ENCODE measurements around the gene MAMLD1. TPM values are rescaled to one million over a fixed set of nuclear protein-coding genes. Genes with fewer than 3 reads are reported as not detected.

MAMLD1 gene
- 0.40 TPM for polyA plus RNA-seq (2013, experiment 1 of 2)
- polyA plus RNA-seq (2013, experiment 2 of 2), result 0.70 TPM

- no peaks in the 10 kb centered on the region for H3K36me3 ChIP-seq (ENCODE audit: insufficient read depth, low read length)
- 1% methylated on average over 79 of the region's 88 CpGs for WGBS
- H3K27me3 ChIP-seq (ENCODE audit: insufficient read depth, low read length), result peaks cover 80% of the 10 kb centered on the region
- H3K9me3 ChIP-seq (ENCODE audit: insufficient read depth, low read depth, low read length), result no peaks in the 10 kb centered on the region
- H3K27ac ChIP-seq (ENCODE audit: low read depth, low read length), result no peak within 1 kb of the TSS
- peak within 1 kb of the TSS; percentile 60 for H3K4me3 ChIP-seq (ENCODE audit: low read length)
- no peak within 1 kb of the TSS for H3K9ac ChIP-seq (ENCODE audit: low read depth, low read length)
- peaks cover 4% of the 10 kb centered on the region for H3K4me1 ChIP-seq (ENCODE audit: insufficient read depth, low read length)
These were observed at the start of gene MAMLD1 for GRCh38 chrX:150362599-150363481. TSS of gene MAMLD1 (plus strand) at chrX:150363317. CDS start at chrX:150445517, 82,200 bp downstream.

- Histone ChIP-seq H3K4me1 (ENCODE audit: insufficient read depth, low read length) (no peaks in the 10 kb centered on the region), H3K27ac (ENCODE audit: low read depth, low read length) (no peak overlapping the region), H3K9ac (ENCODE audit: low read depth, low read length) (no peak overlapping the region), H3K4me3 (ENCODE audit: low read length) (no peak overlapping the region), H3K9me3 (ENCODE audit: insufficient read depth, low read depth, low read length) (no peaks in the 10 kb centered on the region), H3K36me3 (ENCODE audit: insufficient read depth, low read length) (no peaks in the 10 kb centered on the region), H3K27me3 (ENCODE audit: insufficient read depth, low read length) (no peaks in the 10 kb centered on the region)
- 69% methylated on average over 5 of the region's 5 CpGs for WGBS
These were observed 49.6 kb upstream of the MAMLD1 start for GRCh38 chrX:150313514-150313913.

- H3K9me3 ChIP-seq (ENCODE audit: insufficient read depth, low read depth, low read length), result no peaks in the 10 kb centered on the region
- H3K4me3 ChIP-seq (ENCODE audit: low read length), result no peak overlapping the region
- H3K9ac ChIP-seq (ENCODE audit: low read depth, low read length), result no peak overlapping the region
- H3K27me3 ChIP-seq (ENCODE audit: insufficient read depth, low read length), result no peaks in the 10 kb centered on the region
- WGBS, result 93% methylated on average over 3 of the region's 3 CpGs
- H3K27ac ChIP-seq (ENCODE audit: low read depth, low read length), result no peak overlapping the region
- H3K4me1 ChIP-seq (ENCODE audit: insufficient read depth, low read length), result no peaks in the 10 kb centered on the region
- H3K36me3 ChIP-seq (ENCODE audit: insufficient read depth, low read length), result no peaks in the 10 kb centered on the region
These were observed 48.9 kb upstream of the MAMLD1 start for GRCh38 chrX:150314186-150314585.

GRCh38 chrX:150316564-150316963, 46.6 kb upstream of the MAMLD1 start:
- Histone ChIP-seq H3K27ac (ENCODE audit: low read depth, low read length) (no peak overlapping the region), H3K27me3 (ENCODE audit: insufficient read depth, low read length) (no peaks in the 10 kb centered on the region), H3K36me3 (ENCODE audit: insufficient read depth, low read length) (no peaks in the 10 kb centered on the region), H3K4me3 (ENCODE audit: low read length) (no peak overlapping the region), H3K9me3 (ENCODE audit: insufficient read depth, low read depth, low read length) (no peaks in the 10 kb centered on the region), H3K4me1 (ENCODE audit: insufficient read depth, low read length) (no peaks in the 10 kb centered on the region), H3K9ac (ENCODE audit: low read depth, low read length) (no peak overlapping the region)
- 71% methylated on average over 3 of the region's 3 CpGs for WGBS

GRCh38 chrX:150323020-150323419, 40.1 kb upstream of the MAMLD1 start:
- Histone ChIP-seq H3K9me3 (ENCODE audit: insufficient read depth, low read depth, low read length) (no peaks in the 10 kb centered on the region), H3K27ac (ENCODE audit: low read depth, low read length) (no peak overlapping the region), H3K36me3 (ENCODE audit: insufficient read depth, low read length) (no peaks in the 10 kb centered on the region), H3K9ac (ENCODE audit: low read depth, low read length) (no peak overlapping the region), H3K4me1 (ENCODE audit: insufficient read depth, low read length) (no peaks in the 10 kb centered on the region), H3K4me3 (ENCODE audit: low read length) (no peak overlapping the region), H3K27me3 (ENCODE audit: insufficient read depth, low read length) (no peaks in the 10 kb centered on the region)

- H3K27ac ChIP-seq (ENCODE audit: low read depth, low read length), result no peak overlapping the region
- H3K27me3 ChIP-seq (ENCODE audit: insufficient read depth, low read length), result no peaks in the 10 kb centered on the region
- WGBS, result 68% methylated on average over 3 of the region's 4 CpGs
These were observed 38.9 kb upstream of the MAMLD1 start for GRCh38 chrX:150324035-150324728.

GRCh38 chrX:150324919-150325318, 38.2 kb upstream of the MAMLD1 start:
- Histone ChIP-seq H3K4me3 (ENCODE audit: low read length) (no peak overlapping the region), H3K36me3 (ENCODE audit: insufficient read depth, low read length) (no peaks in the 10 kb centered on the region), H3K27me3 (ENCODE audit: insufficient read depth, low read length) (no peaks in the 10 kb centered on the region), H3K27ac (ENCODE audit: low read depth, low read length) (no peak overlapping the region), H3K9ac (ENCODE audit: low read depth, low read length) (no peak overlapping the region), H3K4me1 (ENCODE audit: insufficient read depth, low read length) (0 out of 2 replicates have a peak, but pooled peaks cover 3% of the 10 kb centered on the region), H3K9me3 (ENCODE audit: insufficient read depth, low read depth, low read length) (no peaks in the 10 kb centered on the region)
- 100% methylated on average over 2 of the region's 2 CpGs for WGBS

More at GRCh38 chrX:150324035-150324728, 38.9 kb upstream of the MAMLD1 start:
- H3K36me3 ChIP-seq (ENCODE audit: insufficient read depth, low read length), result no peaks in the 10 kb centered on the region
- H3K4me3 ChIP-seq (ENCODE audit: low read length), result no peak overlapping the region
- H3K9ac ChIP-seq (ENCODE audit: low read depth, low read length), result no peak overlapping the region
- no peaks in the 10 kb centered on the region for H3K9me3 ChIP-seq (ENCODE audit: insufficient read depth, low read depth, low read length)
- 0 out of 2 replicates have a peak, but pooled peaks cover 2% of the 10 kb centered on the region for H3K4me1 ChIP-seq (ENCODE audit: insufficient read depth, low read length)

GRCh38 chrX:150326541-150327247, 36.4 kb upstream of the MAMLD1 start:
- H3K36me3 ChIP-seq (ENCODE audit: insufficient read depth, low read length), result no peaks in the 10 kb centered on the region
- H3K4me1 ChIP-seq (ENCODE audit: insufficient read depth, low read length), result 0 out of 2 replicates have a peak, but pooled peaks cover 3% of the 10 kb centered on the region
- no peaks in the 10 kb centered on the region for H3K9me3 ChIP-seq (ENCODE audit: insufficient read depth, low read depth, low read length)
- H3K9ac ChIP-seq (ENCODE audit: low read depth, low read length), result no peak overlapping the region
- H3K4me3 ChIP-seq (ENCODE audit: low read length), result no peak overlapping the region
- no peak overlapping the region for H3K27ac ChIP-seq (ENCODE audit: low read depth, low read length)
- H3K27me3 ChIP-seq (ENCODE audit: insufficient read depth, low read length), result no peaks in the 10 kb centered on the region
- WGBS, result 77% methylated on average over 7 of the region's 7 CpGs

GRCh38 chrX:150329282-150329681, 33.8 kb upstream of the MAMLD1 start:
- 34% methylated on average over 8 of the region's 8 CpGs for WGBS
- Histone ChIP-seq H3K9ac (ENCODE audit: low read depth, low read length) (no peak overlapping the region), H3K27ac (ENCODE audit: low read depth, low read length) (no peak overlapping the region), H3K4me3 (ENCODE audit: low read length) (no peak overlapping the region), H3K36me3 (ENCODE audit: insufficient read depth, low read length) (no peaks in the 10 kb centered on the region), H3K27me3 (ENCODE audit: insufficient read depth, low read length) (no peaks in the 10 kb centered on the region), H3K4me1 (ENCODE audit: insufficient read depth, low read length) (0 out of 2 replicates have a peak, but pooled peaks cover 3% of the 10 kb centered on the region), H3K9me3 (ENCODE audit: insufficient read depth, low read depth, low read length) (no peaks in the 10 kb centered on the region)

- H3K4me3 ChIP-seq (ENCODE audit: low read length), result no peak overlapping the region
- 0 out of 2 replicates have a peak, but pooled peaks cover 3% of the 10 kb centered on the region for H3K4me1 ChIP-seq (ENCODE audit: insufficient read depth, low read length)
- no peaks in the 10 kb centered on the region for H3K36me3 ChIP-seq (ENCODE audit: insufficient read depth, low read length)
- no peaks in the 10 kb centered on the region for H3K9me3 ChIP-seq (ENCODE audit: insufficient read depth, low read depth, low read length)
- H3K27me3 ChIP-seq (ENCODE audit: insufficient read depth, low read length), result no peaks in the 10 kb centered on the region
- WGBS, result 100% methylated on average over 2 of the region's 2 CpGs
- H3K27ac ChIP-seq (ENCODE audit: low read depth, low read length), result no peak overlapping the region
- no peak overlapping the region for H3K9ac ChIP-seq (ENCODE audit: low read depth, low read length)
These were observed 33.2 kb upstream of the MAMLD1 start for GRCh38 chrX:150329868-150330267.

GRCh38 chrX:150332023-150332422, 31.1 kb upstream of the MAMLD1 start:
- H3K27me3 ChIP-seq (ENCODE audit: insufficient read depth, low read length), result no peaks in the 10 kb centered on the region
- no peaks in the 10 kb centered on the region for H3K36me3 ChIP-seq (ENCODE audit: insufficient read depth, low read length)
- H3K4me1 ChIP-seq (ENCODE audit: insufficient read depth, low read length), result 0 out of 2 replicates have a peak, but pooled peaks cover 3% of the 10 kb centered on the region
- 95% methylated on average over 2 of the region's 2 CpGs for WGBS
- H3K27ac ChIP-seq (ENCODE audit: low read depth, low read length), result no peak overlapping the region
- H3K4me3 ChIP-seq (ENCODE audit: low read length), result no peak overlapping the region
- no peaks in the 10 kb centered on the region for H3K9me3 ChIP-seq (ENCODE audit: insufficient read depth, low read depth, low read length)
- H3K9ac ChIP-seq (ENCODE audit: low read depth, low read length), result no peak overlapping the region

Data from HUES64 (cell line).